HG03460 (cell line): Measurements from ENCODE around the gene HOXD9.

Experiments
- ATAC-seq: cut with Tn5 transposase; IDR thresholded peaks from one replicate; pipeline ENCODE4 v1.9.1; 2021; ENCODE audit not compliant: unreplicated experiment

Gene HOXD9

GRCh38 chr2:176122683-176123410, at the start of gene HOXD9:
TSS of gene HOXD9 (plus strand) at chr2:176122719. CDS start at chr2:176122769, 50 bp downstream.
- ATAC-seq, result no peak

- no peak for ATAC-seq
Measured at GRCh38 chr2:176072951-176073904, 49.3 kb upstream of the HOXD9 start.

GRCh38 chr2:176074919-176075425, 47.5 kb upstream of the HOXD9 start:
- ATAC-seq, result no peak

- no peak for ATAC-seq
Measured at GRCh38 chr2:176075481-176075880, 47.0 kb upstream of the HOXD9 start.

GRCh38 chr2:176076063-176076462, 46.5 kb upstream of the HOXD9 start:
- ATAC-seq, result no peak

GRCh38 chr2:176076796-176077195, 45.7 kb upstream of the HOXD9 start:
- no peak for ATAC-seq

GRCh38 chr2:176078541-176079284, 43.8 kb upstream of the HOXD9 start:
- no peak for ATAC-seq

- ATAC-seq, result no peak
Measured at GRCh38 chr2:176079285-176079830, 43.2 kb upstream of the HOXD9 start.

- no peak for ATAC-seq
Measured at GRCh38 chr2:176079831-176080539, 42.5 kb upstream of the HOXD9 start.

- ATAC-seq, result no peak
Measured at GRCh38 chr2:176080540-176081375, 41.8 kb upstream of the HOXD9 start.

- ATAC-seq, result no peak
Measured at GRCh38 chr2:176081376-176081836, 41.1 kb upstream of the HOXD9 start.

- ATAC-seq, result no peak
Measured at GRCh38 chr2:176081837-176082524, 40.5 kb upstream of the HOXD9 start.

- ATAC-seq, result no peak
Measured at GRCh38 chr2:176082525-176082823, 40.0 kb upstream of the HOXD9 start.

GRCh38 chr2:176082824-176083751, 39.4 kb upstream of the HOXD9 start:
- no peak for ATAC-seq

GRCh38 chr2:176083796-176084261, 38.7 kb upstream of the HOXD9 start, which contains the start of gene EVX2:
TSS of gene EVX2 (minus strand) at chr2:176083962. CDS start at chr2:176083776, 186 bp downstream.
- no peak for ATAC-seq

GRCh38 chr2:176084611-176085119, 37.9 kb upstream of the HOXD9 start:
- no peak for ATAC-seq

- no peak for ATAC-seq
Measured at GRCh38 chr2:176085120-176085788, 37.3 kb upstream of the HOXD9 start.
